Astrocyte (in vitro differentiated cells and primary cell): ENCODE data around the gene EXOG.

Experiments used
- EZH2 ChIP-seq: IDR thresholded peaks from 2 replicates; pipeline ENCODE4 v1.6.1; 2012; ENCODE audit warnings: mild to moderate bottlenecking, low read length, inconsistent platforms; ENCODE audit not compliant: insufficient read depth
- TF ChIP-seq, protein P1 (sequence below): IDR thresholded peaks from 2 replicates; pipeline ENCODE4 v1.5.1; 2011; ENCODE audit warnings: low read depth, mild to moderate bottlenecking, inconsistent platforms, low read length, moderate library complexity; ENCODE audit not compliant: insufficient read depth

DNA sequence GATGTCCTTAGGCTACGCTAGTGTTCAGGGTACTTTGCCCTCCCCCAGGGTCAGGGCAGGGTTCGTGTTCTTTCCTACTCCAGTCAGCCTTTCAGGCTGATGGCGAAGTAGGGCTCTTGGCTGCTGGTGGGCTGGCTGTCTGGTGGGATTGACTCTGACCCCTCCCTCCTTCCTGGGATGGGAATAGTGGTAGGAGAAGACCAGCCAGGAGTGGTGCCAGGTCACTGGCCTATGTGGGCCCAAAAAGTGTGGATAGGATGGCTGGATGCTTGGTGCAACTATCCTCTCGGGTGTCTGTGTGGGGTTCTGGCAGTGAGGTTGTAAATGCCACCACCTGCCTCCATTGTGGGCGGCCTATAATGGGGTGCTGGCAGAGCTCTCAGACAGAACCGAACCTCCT, 20.4 kb upstream of the EXOG start:
- TF ChIP-seq, protein P1, sequence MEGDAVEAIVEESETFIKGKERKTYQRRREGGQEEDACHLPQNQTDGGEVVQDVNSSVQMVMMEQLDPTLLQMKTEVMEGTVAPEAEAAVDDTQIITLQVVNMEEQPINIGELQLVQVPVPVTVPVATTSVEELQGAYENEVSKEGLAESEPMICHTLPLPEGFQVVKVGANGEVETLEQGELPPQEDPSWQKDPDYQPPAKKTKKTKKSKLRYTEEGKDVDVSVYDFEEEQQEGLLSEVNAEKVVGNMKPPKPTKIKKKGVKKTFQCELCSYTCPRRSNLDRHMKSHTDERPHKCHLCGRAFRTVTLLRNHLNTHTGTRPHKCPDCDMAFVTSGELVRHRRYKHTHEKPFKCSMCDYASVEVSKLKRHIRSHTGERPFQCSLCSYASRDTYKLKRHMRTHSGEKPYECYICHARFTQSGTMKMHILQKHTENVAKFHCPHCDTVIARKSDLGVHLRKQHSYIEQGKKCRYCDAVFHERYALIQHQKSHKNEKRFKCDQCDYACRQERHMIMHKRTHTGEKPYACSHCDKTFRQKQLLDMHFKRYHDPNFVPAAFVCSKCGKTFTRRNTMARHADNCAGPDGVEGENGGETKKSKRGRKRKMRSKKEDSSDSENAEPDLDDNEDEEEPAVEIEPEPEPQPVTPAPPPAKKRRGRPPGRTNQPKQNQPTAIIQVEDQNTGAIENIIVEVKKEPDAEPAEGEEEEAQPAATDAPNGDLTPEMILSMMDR, result no peak
- TF ChIP-seq EZH2, result no peak
